Trophoblast cell (in vitro differentiated cells and primary cell): ENCODE results near the gene CD44.

ENCODE experiments used
- DNase-seq, 2 donors: peaks; one replicate each; pipeline ENCODE4 v3.0.0-alpha.2; 2016
- H2AFZ ChIP-seq: 2 replicates; pipeline ENCODE4 v1.6.1; 2013; ENCODE audit warnings: low read length, moderate library complexity, mild to moderate bottlenecking; ENCODE audit not compliant: insufficient read depth, poor library complexity
- H2AK5ac ChIP-seq: 2 replicates; pipeline ENCODE4 v1.6.1; 2013; ENCODE audit warnings: mild to moderate bottlenecking, low read length
- H2BK120ac ChIP-seq: 2 replicates; pipeline ENCODE4 v1.6.1; 2013; ENCODE audit warnings: low read length, mild to moderate bottlenecking, moderate library complexity; ENCODE audit not compliant: insufficient read depth, poor library complexity
- H2BK12ac ChIP-seq: 2 replicates; pipeline ENCODE4 v1.6.1; 2013; ENCODE audit warnings: mild to moderate bottlenecking, low read length, moderate library complexity
- H2BK5ac ChIP-seq: 2 replicates; pipeline ENCODE4 v1.6.1; 2013; ENCODE audit warnings: low read length, low read depth, moderate library complexity, mild to moderate bottlenecking; ENCODE audit not compliant: poor library complexity
- H3K14ac ChIP-seq: 2 replicates; pipeline ENCODE4 v1.6.1; 2013; ENCODE audit warnings: mild to moderate bottlenecking, low read length
- H3K18ac ChIP-seq: 2 replicates; pipeline ENCODE4 v1.6.1; 2013; ENCODE audit warnings: mild to moderate bottlenecking, low read length
- H3K23ac ChIP-seq: 2 replicates; pipeline ENCODE4 v1.6.1; 2013; ENCODE audit warnings: low read length
- H3K27ac ChIP-seq: 2 replicates; pipeline ENCODE4 v1.5.1; 2013; ENCODE audit warnings: low read depth, mild to moderate bottlenecking, inconsistent platforms, low read length, moderate library complexity
- H3K27me3 ChIP-seq: 2 replicates; pipeline ENCODE4 v1.6.1; 2013; ENCODE audit warnings: inconsistent platforms, mild to moderate bottlenecking, low read length, moderate library complexity; ENCODE audit not compliant: insufficient read depth
- H3K36me3 ChIP-seq, 2 experiments: 1 replicate in 1 of 2; 2 replicates in 1 of 2; pipeline ENCODE4 v1.6.1; 2013; ENCODE audit warnings: low read length in 2 of 2, mild to moderate bottlenecking in 2 of 2, moderate library complexity in 1 of 2; ENCODE audit not compliant: insufficient read depth in 2 of 2, control insufficient read depth in 1 of 2
- H3K4ac ChIP-seq: 2 replicates; pipeline ENCODE4 v1.6.1; 2013; ENCODE audit warnings: low read depth, mild to moderate bottlenecking, low read length, moderate library complexity
- H3K4me1 ChIP-seq, 2 experiments: 1 replicate in 1 of 2; 2 replicates in 1 of 2; pipeline ENCODE4 v1.6.1; 2013; ENCODE audit warnings: low read length in 2 of 2, mild to moderate bottlenecking in 2 of 2, moderate library complexity in 1 of 2; ENCODE audit not compliant: insufficient read depth in 2 of 2, control insufficient read depth in 1 of 2
- H3K4me2 ChIP-seq: 2 replicates; pipeline ENCODE4 v1.6.1; 2013; ENCODE audit warnings: inconsistent platforms, mild to moderate bottlenecking, low read length, moderate library complexity
- H3K4me3 ChIP-seq: 2 replicates; pipeline ENCODE4 v1.5.1; 2013; ENCODE audit warnings: mild to moderate bottlenecking, low read depth, low read length, inconsistent platforms
- H3K79me1 ChIP-seq: one replicate; pipeline ENCODE4 v1.6.1; 2013; ENCODE audit warnings: low read length
- H3K79me2 ChIP-seq: 2 replicates; pipeline ENCODE4 v1.6.1; 2013; ENCODE audit warnings: low read length, mild to moderate bottlenecking; ENCODE audit not compliant: control insufficient read depth, insufficient read depth, poor library complexity
- H3K9ac ChIP-seq: 2 replicates; pipeline ENCODE4 v1.6.1; 2013; ENCODE audit warnings: mild to moderate bottlenecking, low read length
- H3K9me3 ChIP-seq: 2 replicates; pipeline ENCODE4 v1.6.1; 2013; ENCODE audit warnings: low read depth, mild to moderate bottlenecking, control low read depth, inconsistent platforms, low read length; ENCODE audit not compliant: insufficient read depth
- H4K12ac ChIP-seq: 2 replicates; pipeline ENCODE4 v1.6.1; 2013; ENCODE audit warnings: low read depth, mild to moderate bottlenecking, low read length, moderate library complexity
- H4K8ac ChIP-seq: 2 replicates; pipeline ENCODE4 v1.6.1; 2013; ENCODE audit warnings: low read depth, mild to moderate bottlenecking, low read length, moderate library complexity
- H4K91ac ChIP-seq: one replicate; pipeline ENCODE4 v1.6.1; 2013; ENCODE audit warnings: low read depth, mild to moderate bottlenecking, low read length, moderate library complexity
- WGBS: extraction: QIAGEN DNeasy Blood & Tissue Kit; methylation state at CpG from one replicate; pipeline ENCODE4 v1.1.7; 2013; ENCODE audit warnings: missing lambda C conversion rate; ENCODE audit not compliant: insufficient read length, insufficient coverage; ENCODE audit errors: extremely low coverage; 5-methylcytosine and 5-hydroxymethylcytosine counted together

Gene CD44

DNA sequence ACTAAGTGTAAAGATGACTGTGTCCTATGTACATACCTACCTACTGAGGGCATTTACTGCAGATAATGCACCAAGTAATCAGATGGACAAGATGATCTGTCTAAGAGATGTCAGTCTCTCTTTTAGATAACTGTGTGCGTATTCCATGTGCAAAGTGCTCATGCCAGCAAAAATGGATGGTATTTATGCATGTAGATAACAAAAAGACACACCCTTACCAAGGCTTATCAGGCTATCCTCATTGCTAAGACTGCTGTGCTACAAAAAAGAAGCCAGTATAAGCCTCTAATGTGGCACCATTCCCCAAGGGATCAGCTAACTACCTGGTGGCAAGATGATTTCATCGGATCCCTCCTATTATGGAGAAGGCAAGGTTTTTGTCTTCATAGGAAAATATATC lies 34.3 kb upstream of the CD44 start:
- Histone ChIP-seq H3K4me3 (no peak overlapping the region), H2AK5ac (no peak overlapping the region), H3K4me2 (no peak overlapping the region), H2BK120ac (no peak overlapping the region), H3K36me3 (no peaks in the 10 kb centered on the region), H4K12ac (no peak overlapping the region), H3K27ac (no peak overlapping the region), H3K9me3 (no peaks in the 10 kb centered on the region), H3K18ac (no peak overlapping the region), H3K79me1 (no peaks in the 10 kb centered on the region), H3K14ac (no peak overlapping the region), H3K4me1 (no peaks in the 10 kb centered on the region), H4K91ac (no peak overlapping the region), H3K4ac (no peak overlapping the region), H3K27me3 (peaks cover 6% of the 10 kb centered on the region), H4K8ac (no peak overlapping the region), H2BK5ac (no peak overlapping the region), H2AFZ (no peak overlapping the region), H3K23ac (no peak overlapping the region), H3K79me2 (no peaks in the 10 kb centered on the region), H3K9ac (no peak overlapping the region), H2BK12ac (no peak overlapping the region)
- peak in 1 of 2 donors; percentile 32 for DNase-seq
- WGBS = no CpG with 5 or more reads among the region's 2 CpGs

DNA sequence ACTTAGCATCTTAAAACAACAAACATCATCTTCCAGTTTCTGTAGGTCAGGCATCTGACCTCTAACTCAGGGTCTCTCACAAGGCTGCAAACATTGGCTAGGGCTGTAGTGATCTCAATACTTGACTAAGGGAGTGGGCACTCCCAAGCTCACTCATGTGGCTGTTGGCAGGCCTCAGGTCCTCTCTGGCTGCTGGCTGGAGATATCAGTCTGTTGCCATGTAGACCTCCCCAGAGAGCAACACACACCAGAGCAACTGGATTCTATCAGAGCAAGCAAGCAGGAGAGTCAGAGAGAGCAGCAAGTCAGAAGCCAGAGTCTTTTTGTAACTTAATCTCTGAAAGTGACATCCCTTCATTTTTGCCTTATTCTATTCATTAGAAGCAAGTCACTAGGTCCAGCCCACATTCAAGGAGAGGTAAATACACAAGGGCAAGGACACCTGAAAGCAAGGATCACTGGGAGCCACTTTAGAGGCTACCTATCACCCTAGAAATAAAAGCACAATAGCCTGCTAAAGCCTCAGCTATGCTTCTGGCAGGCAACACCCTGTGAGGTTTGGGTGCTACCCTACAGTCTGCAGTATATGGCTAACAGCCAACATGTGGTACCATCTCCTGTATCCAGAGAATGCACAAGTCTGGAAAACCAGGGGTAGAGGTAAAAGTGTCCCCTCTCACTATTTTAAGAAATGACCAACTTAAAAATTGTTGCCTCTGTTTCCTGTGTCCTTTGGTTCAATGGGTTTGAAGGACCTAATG lies 33.5 kb upstream of the CD44 start:
- H4K12ac ChIP-seq = no peak overlapping the region
- H3K4me3 ChIP-seq = no peak overlapping the region
- no peak overlapping the region for H2BK120ac ChIP-seq
- no peak overlapping the region for H3K27ac ChIP-seq
- no peak overlapping the region for H2BK5ac ChIP-seq
- H3K4me1 ChIP-seq = no peaks in the 10 kb centered on the region
- H2BK12ac ChIP-seq = no peak overlapping the region
- H3K27me3 ChIP-seq = peaks cover 6% of the 10 kb centered on the region
- H3K79me1 ChIP-seq = no peaks in the 10 kb centered on the region
- no peak overlapping the region for H3K18ac ChIP-seq
- H3K36me3 ChIP-seq = no peaks in the 10 kb centered on the region
- no peaks in the 10 kb centered on the region for H3K79me2 ChIP-seq
- no peak for DNase-seq
- H2AK5ac ChIP-seq = no peak overlapping the region
- H3K14ac ChIP-seq = no peak overlapping the region
- no peak overlapping the region for H3K4me2 ChIP-seq
- no peak overlapping the region for H3K23ac ChIP-seq
- no peaks in the 10 kb centered on the region for H3K9me3 ChIP-seq
- H3K4ac ChIP-seq = no peak overlapping the region
- no peak overlapping the region for H2AFZ ChIP-seq
- H4K91ac ChIP-seq = no peak overlapping the region
- H3K9ac ChIP-seq = no peak overlapping the region
- H4K8ac ChIP-seq = no peak overlapping the region

DNA sequence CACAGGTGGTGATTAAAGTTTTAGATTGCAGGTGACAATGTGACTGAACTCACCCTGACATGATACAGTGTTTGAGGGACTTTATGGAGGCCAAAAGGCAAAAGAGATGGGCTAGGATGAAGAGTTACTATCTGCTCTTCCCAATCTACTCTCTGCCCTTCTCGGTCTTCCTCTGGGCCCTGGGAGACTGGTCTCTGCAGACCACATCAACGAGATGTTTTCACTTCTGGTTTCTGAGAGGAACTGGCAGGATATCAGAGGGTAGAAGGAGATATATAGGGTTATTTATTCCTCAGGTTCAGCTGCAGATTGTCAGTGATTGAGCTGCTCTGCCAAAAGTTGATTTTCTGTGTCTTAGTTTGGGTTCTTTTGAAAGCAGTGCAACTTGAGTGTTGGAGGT lies 32.4 kb upstream of the CD44 start:
- H4K8ac ChIP-seq = no peak overlapping the region
- H3K79me1 ChIP-seq = no peaks in the 10 kb centered on the region
- H2BK120ac ChIP-seq = no peak overlapping the region
- no peak overlapping the region for H4K12ac ChIP-seq
- no peak overlapping the region for H2AFZ ChIP-seq
- no peaks in the 10 kb centered on the region for H3K9me3 ChIP-seq
- H3K36me3 ChIP-seq = no peaks in the 10 kb centered on the region
- H3K79me2 ChIP-seq = no peaks in the 10 kb centered on the region
- no peak for DNase-seq
- no peak overlapping the region for H2BK12ac ChIP-seq
- H3K4me2 ChIP-seq = no peak overlapping the region
- H3K4me1 ChIP-seq = no peaks in the 10 kb centered on the region
- no peak overlapping the region for H4K91ac ChIP-seq
- H3K23ac ChIP-seq = no peak overlapping the region
- H2AK5ac ChIP-seq = no peak overlapping the region
- no peak overlapping the region for H3K9ac ChIP-seq
- H3K18ac ChIP-seq = no peak overlapping the region
- no peak overlapping the region for H3K14ac ChIP-seq
- H3K27ac ChIP-seq = no peak overlapping the region
- no CpG with 5 or more reads among the region's 2 CpGs for WGBS
- H2BK5ac ChIP-seq = no peak overlapping the region
- no peak overlapping the region for H3K4ac ChIP-seq
- no peak overlapping the region for H3K4me3 ChIP-seq
- H3K27me3 ChIP-seq = peaks cover 6% of the 10 kb centered on the region

DNA sequence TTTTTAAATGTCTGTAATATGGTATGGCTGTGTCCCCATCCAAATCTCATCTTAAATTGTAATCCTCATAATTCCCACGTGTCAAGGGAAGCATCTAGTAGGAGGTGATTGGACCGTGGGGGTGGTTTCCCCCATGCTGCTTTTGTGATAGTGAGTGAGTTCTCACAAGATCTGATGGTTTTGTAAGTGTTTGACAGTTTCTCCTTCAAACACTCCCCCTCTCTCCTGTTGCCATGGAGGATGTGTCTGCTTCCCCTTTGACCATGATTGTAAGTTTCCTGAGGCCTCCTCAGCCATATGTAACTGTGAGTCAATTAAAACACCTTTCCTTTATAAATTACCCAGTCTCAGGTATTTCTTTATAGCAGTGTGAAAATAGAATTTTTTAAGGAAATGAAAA lies 31.1 kb upstream of the CD44 start:
- Histone ChIP-seq H3K4ac (no peak overlapping the region), H2BK120ac (no peak overlapping the region), H3K27me3 (peaks cover 6% of the 10 kb centered on the region), H3K36me3 (no peaks in the 10 kb centered on the region), H3K79me2 (no peaks in the 10 kb centered on the region), H2AK5ac (no peak overlapping the region), H3K4me1 (no peaks in the 10 kb centered on the region), H3K27ac (no peak overlapping the region), H3K18ac (no peak overlapping the region), H3K79me1 (no peaks in the 10 kb centered on the region), H4K12ac (no peak overlapping the region), H3K4me2 (no peak overlapping the region), H3K23ac (no peak overlapping the region), H3K9ac (no peak overlapping the region), H2AFZ (no peak overlapping the region), H4K91ac (no peak overlapping the region), H4K8ac (no peak overlapping the region), H3K9me3 (no peaks in the 10 kb centered on the region), H3K14ac (no peak overlapping the region), H2BK5ac (no peak overlapping the region), H2BK12ac (no peak overlapping the region), H3K4me3 (no peak overlapping the region)
- no CpG with 5 or more reads among the region's 2 CpGs for WGBS
- no peak for DNase-seq
